Adrenal gland (tissue), 12 donors: ENCODE results near the gene KIRREL3. TPM values are rescaled to one million over a fixed set of nuclear protein-coding genes. Genes with fewer than 3 reads are reported as not detected.

Experiments
- DNase-seq, 7 donors: peaks; one replicate each; pipeline ENCODE4 v3.0.0-alpha.2; 2019 to 2020
- H3K27ac ChIP-seq, 5 donors: fragments of 200-600 bp; sonication (generic) in 4 of 5; 1 replicate in 3 of 5; 2 replicates in 2 of 5; pipeline versions ENCODE4 v1.5.1 to v1.8.0; 2016 to 2020; ENCODE audit warnings: mild to moderate bottlenecking in 1 of 5
- H3K27me3 ChIP-seq: fragments of 200-600 bp; 2 replicates; pipeline ENCODE4 v1.8.0; 2021
- H3K36me3 ChIP-seq, 2 donors: fragments of 200-600 bp; replicated peaks in 1 of 2; 1 replicate in 1 of 2; 2 replicates in 1 of 2; pipeline versions ENCODE4 v1.5.1 to v1.8.0; 2018 to 2022
- H3K4me1 ChIP-seq, 2 donors: fragments of 200-600 bp; replicated peaks in 1 of 2; 1 replicate in 1 of 2; 2 replicates in 1 of 2; pipeline versions ENCODE4 v1.5.1 to v1.8.0; 2018 to 2021
- H3K4me3 ChIP-seq, 4 donors: fragments of 200-600 bp; sonication (generic) in 3 of 4; one replicate each; pipeline ENCODE4 v1.5.1; 2016 to 2018
- H3K9me3 ChIP-seq, 3 donors: fragments of 200-600 bp; sonication (generic) in 1 of 3; replicated peaks in 1 of 3; 1 replicate in 2 of 3; 2 replicates in 1 of 3; pipeline versions ENCODE4 v1.5.1 to v1.8.0; 2016 to 2021
- CTCF ChIP-seq, 6 experiments: fragments of 450-650 bp in 4 of 6; fragments of 200-600 bp in 2 of 6; sonication (generic) in 1 of 6; IDR thresholded peaks; 1 replicate in 5 of 6; 2 replicates in 1 of 6; pipeline versions ENCODE4 v1.5.1 to v1.8.0; 2016 to 2021; ENCODE audit warnings: antibody characterized with exemption in 6 of 6, mild to moderate bottlenecking in 2 of 6, moderate library complexity in 1 of 6
- POLR2A ChIP-seq, 2 donors: fragments of 450-650 bp; IDR thresholded peaks; one replicate each; pipeline ENCODE4 v1.6.1; 2017; ENCODE audit warnings: antibody characterized with exemption in 2 of 2, mild to moderate bottlenecking in 2 of 2, moderate library complexity in 1 of 2
- WGBS, 4 donors: extraction: QIAGEN DNeasy Blood & Tissue Kit in 2 of 4; methylation state at CpG; one replicate each; pipeline versions ENCODE4 v1.1.5 to v1.1.7; 2013 to 2017; 5-methylcytosine and 5-hydroxymethylcytosine counted together
- intact Hi-C, 2 donors: fragments of 100-400 bp; cut with DNase I; formaldehyde crosslinking; loops; one replicate each; pipeline versions ENCODE4 v1.14.1 to v1.15.0; 2022 to 2023
- polyA plus RNA-seq, 3 donors: library from polyadenylated mRNA; stranded (reverse); fragments of 200-250 nt in 2 of 3; fragments of 350-450 nt in 1 of 3; fragmentation: Illumina TruSeq in 1 of 3; extraction: RNeasy Lipid Tissue Mini Kit (QIAGEN cat#74804) in 1 of 3; gene quantifications; one replicate each; pipeline ENCODE4 v1.2.3, GENCODE V29; 2013 to 2014
- total RNA-seq, 9 donors: library from RNA; depleted of rRNA in 4 of 9; stranded (reverse); fragments of >200 nt in 4 of 9; fragments of 120-200 nt in 1 of 9; fragmentation: NEBNext Ultra II Directional in 1 of 9; extraction: Animal tissue kit (Norgen Biotek cat#: 25700) in 1 of 9; gene quantifications; one replicate each; pipeline versions ENCODE4 v1.1.0 to v1.2.4, GENCODE V29; 2013 to 2023
- donor health status: healthy with polysubstance abuse.
- donor health status: Bipolar disorder and iron deficiency.
- donor health status: DM: yes; HTN: yes; CAD: no.
- donor health status: DM: no; HTN: no; CAD: no.
- donor health status: DM: no; HTN: no; CAD: no.
- donor health status: DM: yes; HTN: yes; CAD: no.

Gene KIRREL3
- total and polyA plus RNA-seq, 12 donors: 0.07 to 4.1 (median 0.64) TPM; not detected in 1

DNA sequence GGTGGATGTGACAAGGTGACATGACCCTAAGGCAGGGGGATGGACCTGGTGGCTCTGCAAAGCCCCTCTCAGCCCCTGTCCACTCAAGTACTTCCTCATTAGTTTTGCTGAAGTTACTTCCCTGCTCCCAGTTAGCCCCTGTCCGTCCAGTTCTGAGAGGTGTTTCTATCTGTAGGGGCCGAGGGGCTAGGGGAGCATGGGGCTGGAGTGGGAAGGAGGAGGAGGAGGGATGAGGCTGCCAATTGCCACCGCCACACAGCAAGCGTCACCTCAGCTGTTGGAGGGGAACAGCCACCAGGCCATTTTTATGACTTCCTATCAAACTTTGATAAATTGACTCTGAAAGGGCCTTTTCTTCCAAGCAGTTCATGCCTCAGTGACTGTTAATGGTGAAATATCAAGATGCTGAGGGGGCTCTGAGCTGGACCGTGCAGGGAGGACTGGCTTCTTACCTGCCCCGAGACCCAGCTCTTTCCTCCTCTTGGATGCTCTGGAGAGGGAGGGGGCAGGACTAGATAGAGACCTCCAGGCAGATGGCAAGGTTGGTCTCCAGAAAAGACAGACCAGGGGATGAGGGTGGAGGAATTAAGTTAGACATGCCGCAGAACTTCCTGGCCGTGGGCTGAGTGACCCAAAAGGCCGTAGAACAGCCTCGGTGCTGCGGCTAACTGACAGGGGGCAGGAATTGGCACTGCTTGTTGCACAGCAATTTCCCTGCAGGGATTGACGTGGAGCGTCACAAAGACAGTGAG is 508.1 kb downstream of the KIRREL3 start:
- intact Hi-C loops: no loop called here
- WGBS, 4 donors: 80 to 93% (median 88%) methylated on average over 13 of the region's 13 CpGs
- no peak for DNase-seq
- Histone ChIP-seq H3K4me1 (no peaks in the 10 kb centered on the region), H3K36me3 (no peaks in the 10 kb centered on the region), H3K9me3 (no peaks in the 10 kb centered on the region), H3K27ac (no peak overlapping the region), H3K27me3 (no peaks in the 10 kb centered on the region), H3K4me3 (no peak overlapping the region)
- TF ChIP-seq POLR2A (IDR thresholded peaks at IDR 0.05) (no peak), CTCF (IDR thresholded peaks at IDR 0.05) (no peak)

- Histone ChIP-seq H3K27me3 (no peaks in the 10 kb centered on the region), H3K27ac (no peak overlapping the region), H3K36me3 (no peaks in the 10 kb centered on the region), H3K4me3 (no peak overlapping the region), H3K9me3 (no peaks in the 10 kb centered on the region), H3K4me1 (no peaks in the 10 kb centered on the region)
- no peak for DNase-seq
- intact Hi-C loops: no loop called here
- WGBS, 4 donors: 79 to 89% (median 85%) methylated on average over 13 of the region's 13 CpGs
- TF ChIP-seq CTCF (IDR thresholded peaks at IDR 0.05): no peak
- TF ChIP-seq POLR2A (IDR thresholded peaks at IDR 0.05): no peak
These were observed 509.5 kb downstream of the KIRREL3 start for GRCh38 chr11:126491092-126491491.

DNA sequence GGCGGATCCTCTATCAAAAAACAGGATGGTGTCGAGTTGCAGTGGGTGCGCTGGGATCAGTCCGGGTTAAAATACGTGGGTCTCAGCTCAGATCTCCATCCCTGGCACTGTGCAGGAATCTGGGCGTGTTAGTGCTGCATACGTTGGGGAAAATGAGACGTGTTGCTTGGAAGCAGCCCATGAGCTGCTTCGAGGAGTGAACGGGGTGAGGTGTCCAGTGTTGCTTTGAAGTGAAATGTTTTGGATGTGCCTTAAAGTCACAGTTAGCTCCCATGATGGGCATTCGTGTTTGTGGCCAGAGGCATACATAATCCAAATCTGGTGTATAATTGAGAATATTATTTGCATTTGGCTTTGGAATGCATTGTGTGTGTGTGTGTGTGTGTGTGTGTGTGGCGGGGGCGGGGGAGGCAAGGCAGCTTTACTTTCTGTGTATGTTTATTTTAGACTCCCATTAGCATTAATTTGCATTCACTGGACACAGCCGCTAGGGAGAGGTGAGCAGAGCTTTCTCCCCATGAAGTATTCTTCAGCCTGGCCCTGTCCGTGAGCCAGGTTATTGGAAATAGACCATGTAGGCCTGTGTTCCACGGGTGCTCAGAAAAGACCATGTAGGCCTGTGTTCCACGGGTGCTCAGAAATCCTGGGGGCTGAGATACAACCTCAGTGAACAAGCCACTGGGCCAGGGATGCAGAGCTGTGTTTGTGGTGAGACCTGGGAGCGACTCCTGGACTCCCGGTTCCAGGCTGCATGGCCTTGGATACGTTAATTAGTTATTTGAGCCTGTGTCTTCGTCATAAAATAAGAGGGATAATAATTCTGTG is 510.5 kb downstream of the KIRREL3 start:
- Histone ChIP-seq H3K9me3 (no peaks in the 10 kb centered on the region), H3K4me1 (no peaks in the 10 kb centered on the region), H3K27ac (no peak overlapping the region), H3K27me3 (no peaks in the 10 kb centered on the region), H3K4me3 (no peak overlapping the region), H3K36me3 (no peaks in the 10 kb centered on the region)
- intact Hi-C loops: no loop called here
- TF ChIP-seq CTCF (IDR thresholded peaks at IDR 0.05) (no peak), POLR2A (IDR thresholded peaks at IDR 0.05) (no peak)
- 76 to 81% (median 80%) methylated on average over 19 to 21 of the region's 21 CpGs for WGBS, 4 donors
- DNase-seq: no peak

DNA sequence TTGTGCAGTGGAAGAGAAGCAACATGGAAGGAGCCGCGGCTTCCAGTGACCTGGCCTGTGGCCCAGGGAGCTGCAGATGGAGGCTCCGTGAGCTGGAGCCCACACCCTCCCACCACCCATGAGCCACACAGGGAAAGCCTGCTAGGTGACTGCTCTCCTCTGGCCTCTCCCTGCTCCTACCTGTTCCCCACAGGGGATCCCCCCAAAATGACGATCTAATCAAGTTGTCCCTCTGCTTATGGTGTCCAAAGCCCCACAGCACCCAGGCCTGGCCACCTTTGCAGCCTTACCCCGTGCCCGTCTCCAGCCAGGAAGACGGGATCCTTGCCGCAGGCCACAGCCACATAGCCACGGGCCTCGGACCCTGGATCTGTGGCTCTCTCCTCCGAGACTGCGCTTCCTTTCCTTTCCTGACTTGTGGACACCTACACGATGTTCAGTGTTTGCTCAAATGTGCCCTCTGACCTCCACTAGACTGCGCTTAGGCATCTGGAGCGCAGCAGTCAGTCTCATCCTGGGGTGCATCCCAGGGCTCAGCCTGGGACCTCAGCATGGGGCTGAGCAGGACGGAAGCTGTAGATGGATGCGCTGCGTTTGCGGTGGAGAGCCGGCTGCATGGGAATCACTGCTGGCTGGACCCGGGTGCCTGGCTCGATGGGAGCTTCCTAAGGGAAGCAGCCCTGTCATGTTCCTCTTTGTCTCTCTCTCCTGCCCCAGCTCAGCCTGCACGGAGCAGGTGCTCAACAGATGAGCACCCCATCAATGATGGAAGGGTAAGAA is 511.8 kb downstream of the KIRREL3 start:
- H3K36me3 ChIP-seq: no peaks in the 10 kb centered on the region

More for the DNA sequence above, 511.8 kb downstream of the KIRREL3 start:
- no peak for TF ChIP-seq POLR2A (IDR thresholded peaks at IDR 0.05)
- no peak for TF ChIP-seq CTCF (IDR thresholded peaks at IDR 0.05)
- WGBS, 4 donors: 91 to 92% (median 91%) methylated on average over 20 to 23 of the region's 23 CpGs
- H3K4me3 ChIP-seq: no peak overlapping the region
- no peaks in the 10 kb centered on the region for H3K9me3 ChIP-seq
- H3K27ac ChIP-seq: no peak overlapping the region
- no peaks in the 10 kb centered on the region for H3K27me3 ChIP-seq
- DNase-seq: no peak
- intact Hi-C loops: no loop called here
- H3K4me1 ChIP-seq: no peaks in the 10 kb centered on the region
